Measurements from ENCODE around the gene PXDC1.

Gene PXDC1

GRCh38 chr6:3746696-3747095 is 4.8 kb downstream of the PXDC1 start:
- DNase-seq (ENCODE audit: low read depth), result no peak

GRCh38 chr6:3746119-3746691 is 5.3 kb downstream of the PXDC1 start:
- no peak for DNase-seq (ENCODE audit: low read depth)

- no peak for DNase-seq (ENCODE audit: low read depth)
These were observed 5.9 kb downstream of the PXDC1 start for GRCh38 chr6:3745566-3746118.

GRCh38 chr6:3744901-3745470 is 6.5 kb downstream of the PXDC1 start:
- DNase-seq (ENCODE audit: low read depth), result no peak

- DNase-seq (ENCODE audit: low read depth), result no peak
These were observed 7.2 kb downstream of the PXDC1 start for GRCh38 chr6:3744211-3744900.

GRCh38 chr6:3743541-3743940 is 8.0 kb downstream of the PXDC1 start:
- DNase-seq (ENCODE audit: low read depth), result no peak

- DNase-seq (ENCODE audit: low read depth), result peak; percentile 82
These were observed 8.8 kb downstream of the PXDC1 start for GRCh38 chr6:3742426-3743344.

GRCh38 chr6:3742076-3742425 is 9.5 kb downstream of the PXDC1 start:
- no peak for DNase-seq (ENCODE audit: low read depth)

GRCh38 chr6:3741477-3741871 is 10.0 kb downstream of the PXDC1 start:
- no peak for DNase-seq (ENCODE audit: low read depth)

GRCh38 chr6:3740551-3741476 is 10.7 kb downstream of the PXDC1 start:
- DNase-seq (ENCODE audit: low read depth), result no peak

GRCh38 chr6:3739311-3739897 is 12.1 kb downstream of the PXDC1 start:
- no peak for DNase-seq (ENCODE audit: low read depth)

GRCh38 chr6:3738381-3739131 is 13.0 kb downstream of the PXDC1 start:
- no peak for DNase-seq (ENCODE audit: low read depth)

GRCh38 chr6:3737831-3738210 is 13.7 kb downstream of the PXDC1 start:
- no peak for DNase-seq (ENCODE audit: low read depth)

GRCh38 chr6:3737149-3737830 is 14.2 kb downstream of the PXDC1 start:
- DNase-seq (ENCODE audit: low read depth), result no peak

GRCh38 chr6:3735029-3735605 is 16.4 kb downstream of the PXDC1 start:
- DNase-seq (ENCODE audit: low read depth), result no peak

- DNase-seq (ENCODE audit: low read depth), result no peak
These were observed 17.5 kb downstream of the PXDC1 start for GRCh38 chr6:3734023-3734422.

GRCh38 chr6:3733321-3733925 is 18.1 kb downstream of the PXDC1 start:
- no peak for DNase-seq (ENCODE audit: low read depth)

GRCh38 chr6:3732345-3733141 is 19.0 kb downstream of the PXDC1 start:
- peak; percentile 38 for DNase-seq (ENCODE audit: low read depth)
